Adrenal gland (tissue), 5 donors: ENCODE measurements around the gene SYT8.

Experiments used
- CTCF ChIP-seq, 6 experiments: fragments of 450-650 bp in 4 of 6; fragments of 200-600 bp in 2 of 6; sonication (generic) in 1 of 6; IDR thresholded peaks; 1 replicate in 5 of 6; 2 replicates in 1 of 6; pipeline versions ENCODE4 v1.5.1 to v1.8.0; 2016 to 2021; ENCODE audit warnings: antibody characterized with exemption in 6 of 6, mild to moderate bottlenecking in 2 of 6, moderate library complexity in 1 of 6
- POLR2A ChIP-seq, 2 donors: fragments of 450-650 bp; IDR thresholded peaks; one replicate each; pipeline ENCODE4 v1.6.1; 2017; ENCODE audit warnings: antibody characterized with exemption in 2 of 2, mild to moderate bottlenecking in 2 of 2, moderate library complexity in 1 of 2
- donor health status: DM: no; HTN: no; CAD: no.

GRCh38 chr11:1830004-1830321, 4.8 kb upstream of the SYT8 start:
- TF ChIP-seq CTCF (IDR thresholded peaks at IDR 0.05) (no peak), POLR2A (IDR thresholded peaks at IDR 0.05) (no peak)
